GM18868 (cell line): Measurements from ENCODE around the gene RNFT2.
"Not testable (repeated sequence)": the region's sequence is repeated elsewhere in the genome, so short reads cannot be mapped to it uniquely, and the experiment has no call there.

Experiments used
- ATAC-seq: cut with Tn5 transposase; IDR thresholded peaks from one replicate; pipeline ENCODE4 v1.9.1; 2021; ENCODE audit warnings: mild to moderate bottlenecking, moderate library complexity; ENCODE audit not compliant: unreplicated experiment

Gene RNFT2

GRCh38 chr12:116789562-116789961 is 51.4 kb downstream of the RNFT2 start:
- not testable (repeated sequence) for ATAC-seq

GRCh38 chr12:116790066-116790465 is 52.0 kb downstream of the RNFT2 start:
- ATAC-seq = no peak

- ATAC-seq = no peak
These were observed 54.3 kb downstream of the RNFT2 start for GRCh38 chr12:116792403-116792802.

GRCh38 chr12:116794725-116795124 is 56.6 kb downstream of the RNFT2 start:
- no peak for ATAC-seq

GRCh38 chr12:116797885-116798284 is 59.8 kb downstream of the RNFT2 start:
- no peak for ATAC-seq

GRCh38 chr12:116798719-116799118 is 60.6 kb downstream of the RNFT2 start:
- no peak for ATAC-seq

- no peak for ATAC-seq
These were observed 61.8 kb downstream of the RNFT2 start for GRCh38 chr12:116799955-116800354.

- ATAC-seq = no peak
These were observed 62.8 kb downstream of the RNFT2 start for GRCh38 chr12:116800918-116801317.

GRCh38 chr12:116802018-116802417 is 63.9 kb downstream of the RNFT2 start:
- no peak for ATAC-seq

GRCh38 chr12:116803013-116803736 is 65.1 kb downstream of the RNFT2 start:
- ATAC-seq = no peak

GRCh38 chr12:116804051-116804450 is 65.9 kb downstream of the RNFT2 start:
- ATAC-seq = no peak

- ATAC-seq = no peak
These were observed 68.8 kb downstream of the RNFT2 start for GRCh38 chr12:116806845-116807440.

- ATAC-seq = no peak
These were observed 69.4 kb downstream of the RNFT2 start for GRCh38 chr12:116807546-116807945.

- ATAC-seq = no peak
These were observed 70.3 kb downstream of the RNFT2 start for GRCh38 chr12:116808113-116809105.

GRCh38 chr12:116812238-116812637 is 74.1 kb downstream of the RNFT2 start:
- no peak for ATAC-seq

GRCh38 chr12:116813271-116814041 is 75.3 kb downstream of the RNFT2 start:
- ATAC-seq = no peak

- ATAC-seq = not testable (repeated sequence)
These were observed 76.7 kb downstream of the RNFT2 start for GRCh38 chr12:116814766-116815165.

GRCh38 chr12:116818341-116818856 is 80.3 kb downstream of the RNFT2 start:
- ATAC-seq = peak; percentile 3

GRCh38 chr12:116818948-116819832 is 81.1 kb downstream of the RNFT2 start:
- ATAC-seq = peak; percentile 87
